ENCODE measurements around the gene CLIP2.

DNA sequence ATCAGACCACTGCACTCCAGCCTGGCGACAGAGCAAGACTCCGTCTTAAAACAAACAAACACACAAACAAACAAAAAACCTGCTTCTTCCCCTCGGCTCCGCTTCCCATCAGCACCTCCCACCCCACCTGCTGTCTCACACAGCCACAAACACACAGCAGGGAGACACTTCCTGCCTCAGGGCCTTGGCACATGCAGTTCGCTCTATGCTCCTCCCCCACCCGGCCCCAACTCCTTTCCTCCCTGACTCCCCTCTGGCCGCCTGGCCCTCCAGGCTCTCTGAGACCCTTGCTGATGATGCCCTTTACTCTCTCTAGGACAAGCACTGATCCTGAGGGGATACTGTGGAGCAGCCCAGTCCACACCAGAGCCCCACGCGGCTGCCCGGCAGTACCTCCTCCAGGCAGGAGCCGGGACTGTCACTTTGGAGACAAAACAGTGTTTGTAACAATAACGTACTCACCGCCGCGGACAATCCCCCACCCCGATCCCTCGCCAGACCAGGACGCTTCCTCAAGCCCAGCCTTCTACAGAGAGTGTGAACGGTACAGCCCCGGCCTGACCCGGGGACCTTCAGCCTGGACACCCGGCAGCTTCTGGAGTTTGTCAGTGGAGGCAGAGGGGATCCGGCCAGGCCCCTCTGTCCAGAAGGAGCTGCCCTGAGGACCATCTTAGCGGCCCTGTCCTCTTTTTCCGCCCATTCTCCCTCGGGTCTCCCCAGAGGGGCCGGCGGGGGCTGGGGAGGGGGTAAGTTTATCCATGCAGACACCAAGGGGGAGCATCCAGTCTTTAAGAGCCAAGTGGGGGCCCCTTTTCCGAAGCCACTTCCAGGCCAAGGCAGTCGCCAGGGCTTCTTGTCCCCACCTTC is 114.5 kb downstream of the CLIP2 start:
- no peak for TF ChIP-seq CTCF (conservative IDR thresholded peaks at IDR 0.05; ENCODE audit: low read length)
- no peak for TF ChIP-seq EZH2phosphoT487 (IDR thresholded peaks at IDR 0.05; ENCODE audit: borderline replicate concordance)

Measured in Loucy (cell line).